ENCODE measurements around the gene GNPTG. TPM values are rescaled to one million over a fixed set of nuclear protein-coding genes. Genes with fewer than 3 reads are reported as not detected.
A peak's percentile ranks its signal among the peaks of the same experiment; 100 is the strongest.

The GNPTG gene
- total RNA-seq, 1 experiment from 2014 or later: 29.4 TPM

- Histone ChIP-seq H2BK5ac (ENCODE audit: insufficient read length, low read length) (no peak overlapping the region), H4K20me1 (ENCODE audit: control insufficient read depth, insufficient read depth, insufficient read length) (no peaks in the 10 kb centered on the region), H3K79me1 (ENCODE audit: insufficient read depth, low read depth, low read length, poor library complexity, severe bottlenecking) (peaks cover 5% of the 10 kb centered on the region), H3K14ac (ENCODE audit: insufficient read depth, low read length) (no peak overlapping the region), H2BK20ac (ENCODE audit: low read depth, low read length, poor library complexity, severe bottlenecking) (no peak overlapping the region), H3K18ac (ENCODE audit: insufficient read length, low read depth, low read length) (no peak overlapping the region), H3K56ac (ENCODE audit: insufficient read length, low read depth, low read length) (no peak overlapping the region), H3K27me3 (ENCODE audit: insufficient read depth, low read length) (no peaks in the 10 kb centered on the region), H3K23me2 (ENCODE audit: insufficient read length, low read depth, low read length, poor library complexity, severe bottlenecking) (peaks cover 17% of the 10 kb centered on the region), H2AK5ac (ENCODE audit: insufficient read length, low read length) (no peak overlapping the region), H2BK120ac (ENCODE audit: low read depth, low read length, poor library complexity, severe bottlenecking) (no peak overlapping the region), H3K27ac (ENCODE audit: insufficient read length, low read depth, low read length) (no peak overlapping the region), H3K23ac (ENCODE audit: insufficient read length, low read depth, low read length) (no peak overlapping the region), H3K4me1 (ENCODE audit: insufficient read depth, low read length) (no peaks in the 10 kb centered on the region), H4K5ac (ENCODE audit: insufficient read length, low read depth, low read length) (no peak overlapping the region), H3K9me3 (ENCODE audit: control insufficient read depth, low read depth, low read length) (no peaks in the 10 kb centered on the region), H3K9ac (ENCODE audit: extremely low read depth, insufficient read length, low read length) (no peak overlapping the region), H2AFZ (ENCODE audit: low read length) (no peak overlapping the region), H3K79me2 (ENCODE audit: insufficient read depth, low read length) (peaks cover 3% of the 10 kb centered on the region; the same call in 1 of the 2 replicates), H4K8ac (replicated peaks; ENCODE audit: insufficient read length, low read depth, low read length) (no peak overlapping the region), H3K4me2 (ENCODE audit: insufficient read depth, insufficient read length, low read length) (peak overlapping the region; percentile 81), H2BK12ac (ENCODE audit: insufficient read length, low read depth, low read length) (no peak overlapping the region), H4K91ac (ENCODE audit: insufficient read length, low read depth, low read length) (no peak overlapping the region), H3K4ac (ENCODE audit: low read depth, low read length) (no peak overlapping the region), H3T11ph (ENCODE audit: low read length) (no peak overlapping the region), H2BK15ac (ENCODE audit: low read depth, low read length) (no peak overlapping the region)
- Mint-ChIP-seq H3K27me3 (ENCODE audit: low read depth) (no peaks in the 10 kb centered on the region; the same call in 1 of the 2 replicates), H3K36me3 (ENCODE audit: insufficient read depth in 1 of 3, low read depth in 3 of 3) (peaks cover 4 to 16% (median 8%) of the 10 kb centered on the region in 3 experiments), H3K9me3 (no peaks in the 10 kb centered on the region; a peak in 1 of 5 replicates), H3K4me3 (peak overlapping the region; percentile 80 to 89), H3K4me1 (peaks cover 18 to 19% of the 10 kb centered on the region in 2 experiments), H3K27ac (peak overlapping the region in 1 of 3 experiments; percentile 92; a peak in 2 of 7 replicates)
- no peak for DNase-seq
- TF ChIP-seq CTCF (conservative IDR thresholded peaks at IDR 0.05): no peak
- no CpG with 5 or more reads among the region's 10 CpGs for WGBS (ENCODE audit: extremely low coverage, insufficient read length, low lambda C conversion rate)
Measured at GRCh38 chr16:1380195-1380594, 28.5 kb downstream of the GNPTG start.
